Loucy (cell line): ENCODE measurements around the gene UBXN7.
"Not testable (repeated sequence)": the region's sequence is repeated elsewhere in the genome, so short reads cannot be mapped to it uniquely, and the experiment has no call there.

Experiments used
- H2AFZ ChIP-seq: fragments of 200-600 bp; sonication (generic); 2 replicates; pipeline ENCODE4 v1.6.0; 2016; ENCODE audit warnings: antibody characterized with exemption, mild to moderate bottlenecking, low read length, moderate library complexity
- H3F3A ChIP-seq: fragments of 200-600 bp; 2 replicates; pipeline ENCODE4 v1.6.0; 2016; ENCODE audit warnings: antibody characterized with exemption, low read depth, mild to moderate bottlenecking
- H3K27me3 ChIP-seq: fragments of 200-600 bp; sonication (generic); 2 replicates; pipeline ENCODE4 v1.6.1; 2014; ENCODE audit warnings: low read length, mild to moderate bottlenecking; ENCODE audit not compliant: insufficient read depth, poor library complexity, severe bottlenecking
- H3K36me3 ChIP-seq: fragments of 200-600 bp; sonication (generic); 2 replicates; pipeline ENCODE4 v1.6.1; 2016; ENCODE audit warnings: low read length; ENCODE audit not compliant: insufficient read depth
- H3K4me1 ChIP-seq: fragments of 200-600 bp; sonication (generic); 2 replicates; pipeline ENCODE4 v1.5.1; 2014; ENCODE audit warnings: low read length, mild to moderate bottlenecking; ENCODE audit not compliant: insufficient read depth, poor library complexity, severe bottlenecking
- H3K4me2 ChIP-seq: fragments of 200-600 bp; sonication (generic); 2 replicates; pipeline ENCODE4 v1.6.0; 2014; ENCODE audit warnings: antibody characterized with exemption, low read length, low read depth, mild to moderate bottlenecking; ENCODE audit not compliant: poor library complexity, severe bottlenecking
- H3K4me3 ChIP-seq: fragments of 200-600 bp; sonication (generic); 2 replicates; pipeline ENCODE4 v1.5.1; 2014; ENCODE audit warnings: low read length, mild to moderate bottlenecking, mixed read lengths; ENCODE audit not compliant: poor library complexity, severe bottlenecking
- H3K79me2 ChIP-seq: fragments of 200-600 bp; sonication (generic); 2 replicates; pipeline ENCODE4 v1.6.1; 2014; ENCODE audit warnings: low read length; ENCODE audit not compliant: insufficient read depth
- H3K9ac ChIP-seq: fragments of 200-600 bp; sonication (generic); 2 replicates; pipeline ENCODE4 v1.6.0; 2014; ENCODE audit warnings: mild to moderate bottlenecking, low read depth, low read length, moderate library complexity; ENCODE audit not compliant: poor library complexity, severe bottlenecking
- H3K9me2 ChIP-seq: fragments of 200-600 bp; sonication (generic); replicated peaks from 2 replicates; pipeline ENCODE4 v1.6.1; 2016; ENCODE audit warnings: low read depth, low read length, mixed read lengths
- H3K9me3 ChIP-seq: fragments of 200-600 bp; sonication (generic); 2 replicates; pipeline ENCODE4 v1.6.1; 2014; ENCODE audit warnings: mild to moderate bottlenecking, antibody characterized with exemption, low read length, low read depth; ENCODE audit not compliant: insufficient read depth
- H4K20me1 ChIP-seq: fragments of 200-600 bp; sonication (generic); 2 replicates; pipeline ENCODE4 v1.6.0; 2014; ENCODE audit warnings: antibody characterized with exemption, low read length, mild to moderate bottlenecking; ENCODE audit not compliant: insufficient read depth, poor library complexity, severe bottlenecking
- CTCF ChIP-seq: fragments of 200-600 bp; sonication (generic); conservative IDR thresholded peaks from 2 replicates; pipeline ENCODE4 v1.5.1; 2014; ENCODE audit warnings: mild to moderate bottlenecking, antibody characterized with exemption, low read length
- EZH2phosphoT487 ChIP-seq: fragments of 200-600 bp; IDR thresholded peaks from 2 replicates; pipeline ENCODE4 v1.6.1; 2018; ENCODE audit warnings: antibody characterized with exemption, mild to moderate bottlenecking, moderate library complexity, borderline replicate concordance

The UBXN7 gene

GRCh38 chr3:196360586-196360985 is 71.6 kb downstream of the UBXN7 start:
- no peak overlapping the region for H3K9ac ChIP-seq
- H3K9me3 ChIP-seq, result no peaks in the 10 kb centered on the region
- H4K20me1 ChIP-seq, result no peaks in the 10 kb centered on the region
- no peaks in the 10 kb centered on the region for H3F3A ChIP-seq
- H3K4me3 ChIP-seq, result no peak overlapping the region
- H3K4me2 ChIP-seq, result no peak overlapping the region
- TF ChIP-seq CTCF, result no peak
- no peak for TF ChIP-seq EZH2phosphoT487
- H2AFZ ChIP-seq, result no peak overlapping the region
- no peaks in the 10 kb centered on the region for H3K9me2 ChIP-seq
- H3K27me3 ChIP-seq, result no peaks in the 10 kb centered on the region
- H3K79me2 ChIP-seq, result no peaks in the 10 kb centered on the region
- H3K36me3 ChIP-seq, result peaks cover 90% of the 10 kb centered on the region
- no peaks in the 10 kb centered on the region for H3K4me1 ChIP-seq

- not testable (repeated sequence) for H3F3A ChIP-seq, H2AFZ ChIP-seq, H3K27me3 ChIP-seq, H3K4me3 ChIP-seq, H3K9me3 ChIP-seq, H3K9me2 ChIP-seq, H3K9ac ChIP-seq, H3K79me2 ChIP-seq, H3K4me1 ChIP-seq, H4K20me1 ChIP-seq, H3K4me2 ChIP-seq
- H3K36me3 ChIP-seq, result peaks cover 86% of the 10 kb centered on the region
Observed at GRCh38 chr3:196358540-196358939, 73.7 kb downstream of the UBXN7 start.

GRCh38 chr3:196357905-196358304 is 74.3 kb downstream of the UBXN7 start:
- no peaks in the 10 kb centered on the region for H3K79me2 ChIP-seq
- H4K20me1 ChIP-seq, result no peaks in the 10 kb centered on the region
- no peak overlapping the region for H3K4me3 ChIP-seq
- no peak overlapping the region for H2AFZ ChIP-seq
- TF ChIP-seq CTCF (no peak), EZH2phosphoT487 (no peak)
- H3F3A ChIP-seq, result no peaks in the 10 kb centered on the region
- H3K27me3 ChIP-seq, result no peaks in the 10 kb centered on the region
- H3K4me1 ChIP-seq, result no peaks in the 10 kb centered on the region
- H3K4me2 ChIP-seq, result no peak overlapping the region
- H3K9ac ChIP-seq, result no peak overlapping the region
- peaks cover 87% of the 10 kb centered on the region for H3K36me3 ChIP-seq
- H3K9me2 ChIP-seq, result no peaks in the 10 kb centered on the region
- no peaks in the 10 kb centered on the region for H3K9me3 ChIP-seq

- Histone ChIP-seq H3F3A (no peaks in the 10 kb centered on the region), H4K20me1 (no peaks in the 10 kb centered on the region), H3K4me1 (no peaks in the 10 kb centered on the region), H3K9me3 (no peaks in the 10 kb centered on the region), H3K9me2 (no peaks in the 10 kb centered on the region), H3K9ac (no peak overlapping the region), H3K4me3 (no peak overlapping the region), H3K79me2 (no peaks in the 10 kb centered on the region), H2AFZ (no peak overlapping the region), H3K36me3 (peaks cover 76% of the 10 kb centered on the region), H3K4me2 (no peak overlapping the region), H3K27me3 (no peaks in the 10 kb centered on the region)
- TF ChIP-seq CTCF (no peak), EZH2phosphoT487 (no peak)
Observed at GRCh38 chr3:196356556-196356955, 75.7 kb downstream of the UBXN7 start.
